ENCODE measurements around the gene TADA2B. TPM values are rescaled to one million over a fixed set of nuclear protein-coding genes. Genes with fewer than 3 reads are reported as not detected.

The TADA2B gene
- total RNA-seq, 1 experiment from 2014 or later: 15.2 TPM

DNA sequence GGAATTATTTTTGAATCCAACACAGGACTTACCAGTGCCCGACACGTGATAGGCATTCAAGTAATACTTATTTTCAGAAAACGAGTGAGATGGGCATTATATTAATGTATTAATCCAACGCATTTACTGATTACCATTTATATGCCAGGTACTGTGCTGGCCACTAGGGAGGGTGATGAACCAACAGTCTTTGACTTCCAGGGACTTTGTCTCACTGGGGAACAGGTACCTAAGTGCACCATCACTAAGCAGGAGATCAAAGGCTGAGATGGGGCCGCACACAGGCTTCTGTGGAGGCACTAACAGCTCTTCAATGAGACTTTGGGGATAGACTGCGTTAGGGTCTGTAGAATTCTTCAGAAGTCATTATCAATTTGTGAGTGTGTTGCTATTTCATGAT lies 5.7 kb upstream of the TADA2B start:
- Histone ChIP-seq H3K27ac (ENCODE audit: low read depth, low read length, poor library complexity, severe bottlenecking) (no peak overlapping the region), H3K4me3 (ENCODE audit: low read depth, low read length, poor library complexity, severe bottlenecking) (no peak overlapping the region), H3K27me3 (replicated peaks; ENCODE audit: insufficient read depth, low read depth, low read length, poor library complexity) (no peaks in the 10 kb centered on the region), H3K36me3 (ENCODE audit: insufficient read depth, low read length, poor library complexity, severe bottlenecking) (no peaks in the 10 kb centered on the region), H3K9me3 (ENCODE audit: low read depth, low read length, poor library complexity, severe bottlenecking) (no peaks in the 10 kb centered on the region), H3K4me1 (ENCODE audit: insufficient read depth, low read length, poor library complexity, severe bottlenecking) (peaks cover 5% of the 10 kb centered on the region)
- intact Hi-C loops (cut with micrococcal nuclease; ENCODE audit: unreplicated experiment): no loop called here
- ChIA-PET POLR2A (ENCODE audit: low non-redundant PET) (no interaction called here), CTCF (no interaction called here)
- DNase-seq (ENCODE audit: low spot score): no peak
- TF ChIP-seq, protein P1, sequence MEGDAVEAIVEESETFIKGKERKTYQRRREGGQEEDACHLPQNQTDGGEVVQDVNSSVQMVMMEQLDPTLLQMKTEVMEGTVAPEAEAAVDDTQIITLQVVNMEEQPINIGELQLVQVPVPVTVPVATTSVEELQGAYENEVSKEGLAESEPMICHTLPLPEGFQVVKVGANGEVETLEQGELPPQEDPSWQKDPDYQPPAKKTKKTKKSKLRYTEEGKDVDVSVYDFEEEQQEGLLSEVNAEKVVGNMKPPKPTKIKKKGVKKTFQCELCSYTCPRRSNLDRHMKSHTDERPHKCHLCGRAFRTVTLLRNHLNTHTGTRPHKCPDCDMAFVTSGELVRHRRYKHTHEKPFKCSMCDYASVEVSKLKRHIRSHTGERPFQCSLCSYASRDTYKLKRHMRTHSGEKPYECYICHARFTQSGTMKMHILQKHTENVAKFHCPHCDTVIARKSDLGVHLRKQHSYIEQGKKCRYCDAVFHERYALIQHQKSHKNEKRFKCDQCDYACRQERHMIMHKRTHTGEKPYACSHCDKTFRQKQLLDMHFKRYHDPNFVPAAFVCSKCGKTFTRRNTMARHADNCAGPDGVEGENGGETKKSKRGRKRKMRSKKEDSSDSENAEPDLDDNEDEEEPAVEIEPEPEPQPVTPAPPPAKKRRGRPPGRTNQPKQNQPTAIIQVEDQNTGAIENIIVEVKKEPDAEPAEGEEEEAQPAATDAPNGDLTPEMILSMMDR (conservative IDR thresholded peaks at IDR 0.05; ENCODE audit: low read depth, low read length): 0 out of 2 replicates have a peak, but pooled peaks have one; percentile 18
- no peak for TF ChIP-seq EZH2 (IDR thresholded peaks at IDR 0.05; ENCODE audit: borderline replicate concordance, low read depth, low read length, poor library complexity, severe bottlenecking)
- no TSS peak for BruUV-seq (replicated peaks)

GRCh38 chr4:7040765-7041164 lies 2.4 kb upstream of the TADA2B start:
- ChIA-PET POLR2A (ENCODE audit: low non-redundant PET) (no interaction called here), CTCF (no interaction called here)
- Histone ChIP-seq H3K4me1 (ENCODE audit: insufficient read depth, low read length, poor library complexity, severe bottlenecking) (peaks cover 16% of the 10 kb centered on the region), H3K4me3 (ENCODE audit: low read depth, low read length, poor library complexity, severe bottlenecking) (no peak overlapping the region), H3K9me3 (ENCODE audit: low read depth, low read length, poor library complexity, severe bottlenecking) (no peaks in the 10 kb centered on the region), H3K27me3 (replicated peaks; ENCODE audit: insufficient read depth, low read depth, low read length, poor library complexity) (no peaks in the 10 kb centered on the region), H3K36me3 (ENCODE audit: insufficient read depth, low read length, poor library complexity, severe bottlenecking) (no peaks in the 10 kb centered on the region), H3K27ac (ENCODE audit: low read depth, low read length, poor library complexity, severe bottlenecking) (no peak overlapping the region)
- intact Hi-C loops (cut with micrococcal nuclease; ENCODE audit: unreplicated experiment): no loop called here
- TF ChIP-seq, protein P1 (conservative IDR thresholded peaks at IDR 0.05; ENCODE audit: low read depth, low read length): no peak
- TF ChIP-seq EZH2 (IDR thresholded peaks at IDR 0.05; ENCODE audit: borderline replicate concordance, low read depth, low read length, poor library complexity, severe bottlenecking): no peak
- DNase-seq (ENCODE audit: low spot score): no peak
- no TSS peak for BruUV-seq (replicated peaks)

DNA sequence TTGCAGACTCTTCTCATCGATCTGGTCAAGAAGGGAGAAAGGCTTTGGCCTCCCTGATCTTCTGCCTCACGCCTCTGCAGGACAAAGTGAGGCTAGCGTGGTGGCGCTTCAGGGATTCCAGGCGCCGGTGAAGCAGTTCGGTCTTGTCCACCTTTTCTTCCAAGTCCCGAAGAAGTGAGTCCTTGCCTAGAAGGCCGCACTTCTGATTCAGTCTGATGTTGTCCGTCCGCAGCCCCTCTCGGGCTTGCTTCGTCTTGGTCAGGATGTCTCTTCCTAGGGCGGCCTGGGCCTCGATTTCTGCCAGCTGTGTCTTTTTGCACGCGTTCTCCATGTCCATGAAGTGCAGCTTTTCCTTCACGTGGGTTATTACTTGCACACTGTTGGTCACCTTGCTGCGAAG lies 1.9 kb upstream of the TADA2B start:
- intact Hi-C loops (cut with micrococcal nuclease; ENCODE audit: unreplicated experiment): no loop called here
- no peak for TF ChIP-seq EZH2 (IDR thresholded peaks at IDR 0.05; ENCODE audit: borderline replicate concordance, low read depth, low read length, poor library complexity, severe bottlenecking)
- TF ChIP-seq, protein P1 (conservative IDR thresholded peaks at IDR 0.05; ENCODE audit: low read depth, low read length): no peak
- Histone ChIP-seq H3K4me3 (ENCODE audit: low read depth, low read length, poor library complexity, severe bottlenecking) (no peak overlapping the region), H3K36me3 (ENCODE audit: insufficient read depth, low read length, poor library complexity, severe bottlenecking) (no peaks in the 10 kb centered on the region), H3K27me3 (replicated peaks; ENCODE audit: insufficient read depth, low read depth, low read length, poor library complexity) (no peaks in the 10 kb centered on the region), H3K4me1 (ENCODE audit: insufficient read depth, low read length, poor library complexity, severe bottlenecking) (peaks cover 16% of the 10 kb centered on the region), H3K27ac (ENCODE audit: low read depth, low read length, poor library complexity, severe bottlenecking) (no peak overlapping the region), H3K9me3 (ENCODE audit: low read depth, low read length, poor library complexity, severe bottlenecking) (no peaks in the 10 kb centered on the region)
- DNase-seq (ENCODE audit: low spot score): no peak
- no TSS peak for BruUV-seq (replicated peaks)
- POLR2A ChIA-PET (ENCODE audit: low non-redundant PET): no interaction called here
- CTCF ChIA-PET: no interaction called here
